SK-N-MC (cell line): ENCODE results near the gene WASL.

Source experiments
- EZH2 ChIP-seq: fragments of 200-600 bp; sonication (generic); IDR thresholded peaks from one replicate; pipeline ENCODE4 v1.6.1; 2017; ENCODE audit warnings: antibody characterized with exemption
- POLR2AphosphoS5 ChIP-seq: IDR thresholded peaks from 2 replicates; pipeline ENCODE4 v1.6.1; 2012; ENCODE audit warnings: mild to moderate bottlenecking, low read depth, low read length, borderline replicate concordance

- TF ChIP-seq EZH2, result no peak
- TF ChIP-seq POLR2AphosphoS5, result no peak
These were observed 5.6 kb upstream of the WASL start for GRCh38 chr7:123754271-123754871.
